Measurements from ENCODE around the gene EPHA3. TPM values are rescaled to one million over a fixed set of nuclear protein-coding genes. Genes with fewer than 3 reads are reported as not detected.

Gene EPHA3
- total RNA-seq, 1 experiment from 2014 or later: not detected

DNA sequence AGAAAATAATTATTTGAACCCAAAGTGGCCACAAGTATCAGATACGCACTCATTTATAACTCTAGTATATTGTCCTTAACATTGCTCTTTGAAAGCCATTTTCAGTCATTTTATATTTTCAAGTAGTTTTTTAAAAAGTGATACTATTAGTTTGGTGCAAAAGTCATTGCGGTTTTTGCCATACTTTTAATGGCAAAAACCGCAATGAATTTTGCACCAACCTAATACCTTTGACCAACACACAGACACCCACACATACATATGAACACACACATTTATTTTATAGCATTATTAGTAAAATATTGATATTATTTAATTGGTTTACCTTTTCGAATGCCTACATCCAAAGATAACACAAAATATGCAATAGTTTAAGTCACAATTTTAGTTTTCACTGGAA is 154.3 kb downstream of the EPHA3 start:
- H3K4me1 Mint-ChIP-seq (ENCODE audit: low read depth, unreplicated experiment): no peaks in the 10 kb centered on the region
- BruUV-seq (replicated peaks): no TSS peak
- no peaks in the 10 kb centered on the region for H3K36me3 ChIP-seq (ENCODE audit: control insufficient read depth, insufficient read depth, low read length)
- intact Hi-C loops (cut with micrococcal nuclease; ENCODE audit: unreplicated experiment): no loop called here
- no peaks in the 10 kb centered on the region for H3K4me1 ChIP-seq
- no peaks in the 10 kb centered on the region for H3K27me3 ChIP-seq (replicated peaks; ENCODE audit: control insufficient read depth, insufficient read depth, low read length)
- no peak overlapping the region for H3K4me3 ChIP-seq (ENCODE audit: low read depth, low read length)
- H3K27ac Mint-ChIP-seq (ENCODE audit: unreplicated experiment): no peak overlapping the region
- CTCF ChIA-PET: no interaction called here
- no peak for DNase-seq
- H3K36me3 Mint-ChIP-seq (ENCODE audit: insufficient read depth, unreplicated experiment): no peaks in the 10 kb centered on the region
- peaks cover 2% of the 10 kb centered on the region for H3K27me3 Mint-ChIP-seq (ENCODE audit: insufficient read depth, unreplicated experiment)
- POLR2A ChIA-PET: no interaction called here
- H3K4me3 Mint-ChIP-seq (ENCODE audit: unreplicated experiment): no peak overlapping the region
- TF ChIP-seq, protein P1, sequence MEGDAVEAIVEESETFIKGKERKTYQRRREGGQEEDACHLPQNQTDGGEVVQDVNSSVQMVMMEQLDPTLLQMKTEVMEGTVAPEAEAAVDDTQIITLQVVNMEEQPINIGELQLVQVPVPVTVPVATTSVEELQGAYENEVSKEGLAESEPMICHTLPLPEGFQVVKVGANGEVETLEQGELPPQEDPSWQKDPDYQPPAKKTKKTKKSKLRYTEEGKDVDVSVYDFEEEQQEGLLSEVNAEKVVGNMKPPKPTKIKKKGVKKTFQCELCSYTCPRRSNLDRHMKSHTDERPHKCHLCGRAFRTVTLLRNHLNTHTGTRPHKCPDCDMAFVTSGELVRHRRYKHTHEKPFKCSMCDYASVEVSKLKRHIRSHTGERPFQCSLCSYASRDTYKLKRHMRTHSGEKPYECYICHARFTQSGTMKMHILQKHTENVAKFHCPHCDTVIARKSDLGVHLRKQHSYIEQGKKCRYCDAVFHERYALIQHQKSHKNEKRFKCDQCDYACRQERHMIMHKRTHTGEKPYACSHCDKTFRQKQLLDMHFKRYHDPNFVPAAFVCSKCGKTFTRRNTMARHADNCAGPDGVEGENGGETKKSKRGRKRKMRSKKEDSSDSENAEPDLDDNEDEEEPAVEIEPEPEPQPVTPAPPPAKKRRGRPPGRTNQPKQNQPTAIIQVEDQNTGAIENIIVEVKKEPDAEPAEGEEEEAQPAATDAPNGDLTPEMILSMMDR (IDR thresholded peaks at IDR 0.05; ENCODE audit: insufficient read depth in 1 of 2, low read depth in 1 of 2, low read length in 1 of 2, severe bottlenecking in 1 of 2, unreplicated experiment in 1 of 2): no peak
- no peaks in the 10 kb centered on the region for H3K9me3 ChIP-seq
- no peaks in the 10 kb centered on the region for H3K9me3 Mint-ChIP-seq (ENCODE audit: unreplicated experiment)

DNA sequence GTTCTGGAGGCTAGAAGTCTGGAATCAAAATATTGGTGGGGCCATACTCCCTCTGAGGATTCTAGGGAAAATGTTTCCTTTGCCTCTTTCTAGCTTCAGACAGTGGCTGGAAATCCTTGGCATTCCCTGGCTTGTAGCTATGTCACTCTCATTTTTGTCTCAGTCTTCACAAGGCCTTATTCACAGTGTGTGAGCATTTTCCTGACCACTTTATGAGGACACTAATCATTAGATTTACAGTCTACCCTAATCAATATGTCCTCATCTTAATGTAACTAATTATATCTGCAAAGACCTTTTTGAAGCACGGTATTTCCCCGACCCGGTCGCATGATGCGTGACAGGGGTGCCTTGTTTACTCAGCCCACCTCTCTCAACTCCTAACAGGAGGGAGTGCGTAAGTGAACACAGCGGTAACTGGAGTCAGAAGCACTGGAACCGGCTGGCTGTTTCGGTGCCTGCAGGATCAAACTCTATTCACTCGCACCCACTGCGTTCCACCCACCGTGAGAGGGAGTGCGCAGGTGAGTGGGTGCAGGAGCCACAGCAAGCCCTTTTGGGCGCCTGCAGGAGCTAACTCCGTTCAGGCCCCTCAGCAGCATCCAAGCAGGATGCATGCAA is 155.0 kb downstream of the EPHA3 start:
- ChIA-PET POLR2A (no interaction called here), CTCF (no interaction called here)
- Mint-ChIP-seq H3K4me3 (ENCODE audit: unreplicated experiment) (no peak overlapping the region), H3K36me3 (ENCODE audit: insufficient read depth, unreplicated experiment) (no peaks in the 10 kb centered on the region), H3K4me1 (ENCODE audit: low read depth, unreplicated experiment) (no peaks in the 10 kb centered on the region), H3K27ac (ENCODE audit: unreplicated experiment) (no peak overlapping the region), H3K27me3 (ENCODE audit: insufficient read depth, unreplicated experiment) (peaks cover 2% of the 10 kb centered on the region), H3K9me3 (ENCODE audit: unreplicated experiment) (no peaks in the 10 kb centered on the region)
- H3K9me3 ChIP-seq: no peaks in the 10 kb centered on the region
- no peaks in the 10 kb centered on the region for H3K27me3 ChIP-seq (replicated peaks; ENCODE audit: control insufficient read depth, insufficient read depth, low read length)
- TF ChIP-seq, protein P1 (IDR thresholded peaks at IDR 0.05; ENCODE audit: insufficient read depth in 1 of 2, low read depth in 1 of 2, low read length in 1 of 2, severe bottlenecking in 1 of 2, unreplicated experiment in 1 of 2): no peak
- no TSS peak for BruUV-seq (replicated peaks)
- no peak for DNase-seq
- no peak overlapping the region for H3K4me3 ChIP-seq (ENCODE audit: low read depth, low read length)
- H3K4me1 ChIP-seq: no peaks in the 10 kb centered on the region
- no peaks in the 10 kb centered on the region for H3K36me3 ChIP-seq (ENCODE audit: control insufficient read depth, insufficient read depth, low read length)
- intact Hi-C loops (cut with micrococcal nuclease; ENCODE audit: unreplicated experiment): no loop called here

DNA sequence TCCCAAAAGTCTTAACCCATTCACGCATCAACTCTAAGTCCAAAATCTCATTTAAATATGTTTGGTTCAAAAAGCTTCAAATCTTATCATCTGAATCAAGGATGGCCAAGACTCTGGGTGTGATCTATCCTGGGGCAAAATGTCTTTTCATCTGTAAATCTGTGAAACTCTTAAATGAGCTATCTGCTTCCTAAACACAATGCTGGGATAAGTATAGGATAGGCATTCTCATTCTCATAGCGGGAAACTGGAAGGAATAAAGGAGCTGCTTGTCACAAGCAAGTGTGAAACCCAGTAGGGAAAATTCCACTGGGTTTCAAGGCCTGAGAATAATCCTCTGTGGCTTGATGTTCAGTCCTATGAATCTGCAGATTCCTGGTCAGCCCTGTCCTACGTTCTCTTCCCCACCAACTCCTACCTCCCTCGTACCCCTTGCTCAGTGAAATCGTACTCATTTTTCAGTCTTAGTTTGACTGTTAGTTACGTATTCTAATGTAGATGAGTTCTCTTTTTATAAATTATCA is 156.7 kb downstream of the EPHA3 start:
- Histone ChIP-seq H3K4me3 (ENCODE audit: low read depth, low read length) (no peak overlapping the region), H3K27me3 (replicated peaks; ENCODE audit: control insufficient read depth, insufficient read depth, low read length) (no peaks in the 10 kb centered on the region), H3K9me3 (no peaks in the 10 kb centered on the region), H3K36me3 (ENCODE audit: control insufficient read depth, insufficient read depth, low read length) (no peaks in the 10 kb centered on the region), H3K4me1 (no peaks in the 10 kb centered on the region)
- Mint-ChIP-seq H3K27me3 (ENCODE audit: insufficient read depth, unreplicated experiment) (peaks cover 2% of the 10 kb centered on the region), H3K36me3 (ENCODE audit: insufficient read depth, unreplicated experiment) (no peaks in the 10 kb centered on the region), H3K9me3 (ENCODE audit: unreplicated experiment) (no peaks in the 10 kb centered on the region), H3K4me1 (ENCODE audit: low read depth, unreplicated experiment) (no peaks in the 10 kb centered on the region), H3K4me3 (ENCODE audit: unreplicated experiment) (no peak overlapping the region), H3K27ac (ENCODE audit: unreplicated experiment) (no peak overlapping the region)
- intact Hi-C loops (cut with micrococcal nuclease; ENCODE audit: unreplicated experiment): no loop called here
- TF ChIP-seq, protein P1 (IDR thresholded peaks at IDR 0.05; ENCODE audit: insufficient read depth in 1 of 2, low read depth in 1 of 2, low read length in 1 of 2, severe bottlenecking in 1 of 2, unreplicated experiment in 1 of 2): no peak
- no peak for DNase-seq
- CTCF ChIA-PET: no interaction called here
- no TSS peak for BruUV-seq (replicated peaks)
- POLR2A ChIA-PET: no interaction called here
